Mesodermal cell (in vitro differentiated cells): Measurements from ENCODE around the gene DGKB.
"Not testable (repeated sequence)": the region's sequence is repeated elsewhere in the genome, so short reads cannot be mapped to it uniquely, and the experiment has no call there.

ENCODE experiments used
- H3K27ac ChIP-seq: 2 replicates; pipeline ENCODE4 v1.7.0; 2013; ENCODE audit warnings: mild to moderate bottlenecking, low read depth, low read length, moderate library complexity; ENCODE audit not compliant: severe bottlenecking
- H3K36me3 ChIP-seq: 2 replicates; pipeline ENCODE4 v1.7.1; 2013; ENCODE audit warnings: mild to moderate bottlenecking, low read length, moderate library complexity; ENCODE audit not compliant: control insufficient read depth, insufficient read depth
- H3K4me1 ChIP-seq: one replicate; pipeline ENCODE4 v1.7.1; 2013; ENCODE audit warnings: mild to moderate bottlenecking, low read length; ENCODE audit not compliant: insufficient read depth, control insufficient read depth, poor library complexity, severe bottlenecking
- H3K4me3 ChIP-seq: 2 replicates; pipeline ENCODE4 v1.7.0; 2013; ENCODE audit warnings: low read length, control low read depth, mild to moderate bottlenecking; ENCODE audit not compliant: insufficient read depth, poor library complexity, severe bottlenecking; ENCODE audit errors: extremely low read depth
- H3K9me3 ChIP-seq: 2 replicates; pipeline ENCODE4 v1.7.1; 2013; ENCODE audit warnings: mild to moderate bottlenecking, low read length, moderate library complexity; ENCODE audit not compliant: control insufficient read depth
- WGBS, 2 experiments: methylation state at CpG; one replicate each; pipeline ENCODE4 v1.1.5; 2013; ENCODE audit warnings: missing lambda C conversion rate in 2 of 2; ENCODE audit not compliant: insufficient coverage in 2 of 2; 5-methylcytosine and 5-hydroxymethylcytosine counted together

DGKB gene

DNA sequence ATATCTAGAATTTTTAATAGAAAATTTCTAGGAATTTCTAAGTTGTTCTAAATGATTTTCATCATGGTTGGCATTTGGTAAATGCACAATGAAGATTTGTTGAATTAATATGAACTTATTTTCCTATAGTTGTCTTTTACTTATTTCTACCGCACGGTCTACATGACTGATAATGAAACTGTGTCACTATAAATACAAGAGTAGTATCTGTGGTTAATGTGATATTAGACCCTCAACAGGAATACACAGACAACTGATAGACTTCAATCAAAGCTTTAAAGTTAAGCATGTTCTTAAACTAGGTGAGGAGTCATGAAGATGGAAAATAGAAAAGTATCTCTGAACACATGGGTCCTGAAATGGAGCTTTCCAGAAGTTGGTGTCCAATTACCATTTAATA lies 615.2 kb downstream of the DGKB start:
- Histone ChIP-seq H3K4me3 (no peak overlapping the region), H3K9me3 (no peaks in the 10 kb centered on the region), H3K27ac (no peak overlapping the region), H3K4me1 (no peaks in the 10 kb centered on the region), H3K36me3 (no peaks in the 10 kb centered on the region)
- WGBS, 2 experiments: no CpG with 5 or more reads among the region's 2 CpGs

- H3K4me1 ChIP-seq: no peaks in the 10 kb centered on the region
- no peaks in the 10 kb centered on the region for H3K36me3 ChIP-seq
- H3K27ac ChIP-seq: no peak overlapping the region
- 80 to 100% methylated on average over 2 to 3 of the region's 4 CpGs for WGBS, 2 experiments
- no peak overlapping the region for H3K4me3 ChIP-seq
- no peaks in the 10 kb centered on the region for H3K9me3 ChIP-seq
Observed at GRCh38 chr7:14286036-14286435, 616.5 kb downstream of the DGKB start.

GRCh38 chr7:14279065-14279871 lies 623.3 kb downstream of the DGKB start:
- H3K4me3 ChIP-seq: not testable (repeated sequence)
- WGBS, 2 experiments: 54 to 61% methylated on average over 6 to 16 of the region's 21 CpGs

DNA sequence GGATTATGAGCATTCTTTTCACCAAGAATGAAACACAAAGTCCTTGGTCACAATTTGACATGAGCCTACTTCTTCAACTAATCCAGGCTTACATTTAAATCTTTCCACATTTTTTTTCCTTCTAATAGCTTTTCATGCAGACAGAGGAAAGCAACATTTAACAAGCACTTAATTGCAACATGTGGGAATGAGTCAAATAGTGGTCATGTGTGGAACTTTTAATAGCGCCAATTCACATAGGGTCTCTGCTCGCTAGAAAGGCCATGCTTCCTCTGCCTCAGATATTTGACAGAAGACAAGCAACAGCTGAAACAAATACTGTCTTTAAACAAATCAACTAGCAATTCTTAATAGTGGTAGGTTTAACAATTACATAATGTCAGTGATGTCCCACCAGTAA lies 627.2 kb downstream of the DGKB start:
- Histone ChIP-seq H3K36me3 (no peaks in the 10 kb centered on the region), H3K4me3 (no peak overlapping the region), H3K9me3 (no peaks in the 10 kb centered on the region), H3K27ac (no peak overlapping the region), H3K4me1 (peaks cover under 1% of the 10 kb centered on the region)
- WGBS, 2 experiments: no CpG with 5 or more reads among the region's 2 CpGs

More at GRCh38 chr7:14279065-14279871, 623.3 kb downstream of the DGKB start:
- H3K36me3 ChIP-seq, H3K4me1 ChIP-seq, H3K27ac ChIP-seq, H3K9me3 ChIP-seq: not testable (repeated sequence)

- Histone ChIP-seq H3K9me3 (no peaks in the 10 kb centered on the region), H3K27ac (no peak overlapping the region), H3K4me3 (no peak overlapping the region), H3K4me1 (peaks cover 4% of the 10 kb centered on the region), H3K36me3 (no peaks in the 10 kb centered on the region)
- 80 to 100% methylated on average over 1 of the region's 3 CpGs for WGBS, 2 experiments
Observed at GRCh38 chr7:14271441-14271840, 631.1 kb downstream of the DGKB start.

DNA sequence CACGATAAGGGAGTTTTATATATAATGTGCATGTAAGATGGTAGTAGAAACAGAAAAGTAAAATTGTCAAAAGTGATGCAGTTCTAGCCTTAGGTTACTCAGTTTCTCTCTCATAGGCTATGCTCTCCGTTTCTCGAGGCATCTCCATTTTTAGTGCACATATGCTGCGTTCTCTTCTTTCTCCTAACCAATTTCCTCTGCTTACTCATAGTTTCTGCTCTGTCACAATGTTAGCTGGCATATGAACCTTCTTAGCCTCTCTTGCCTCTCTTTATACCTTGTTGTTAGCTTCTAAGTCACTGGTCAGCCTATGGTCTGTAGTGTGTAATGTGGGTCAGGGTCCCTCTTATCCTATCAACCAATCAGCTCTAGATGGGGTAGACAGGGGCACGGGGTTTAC lies 632.5 kb downstream of the DGKB start:
- no peaks in the 10 kb centered on the region for H3K36me3 ChIP-seq
- peaks cover 4% of the 10 kb centered on the region for H3K4me1 ChIP-seq
- no peaks in the 10 kb centered on the region for H3K9me3 ChIP-seq
- H3K4me3 ChIP-seq: no peak overlapping the region
- no peak overlapping the region for H3K27ac ChIP-seq
- 91 to 96% methylated on average over 3 to 4 of the region's 5 CpGs for WGBS, 2 experiments

DNA sequence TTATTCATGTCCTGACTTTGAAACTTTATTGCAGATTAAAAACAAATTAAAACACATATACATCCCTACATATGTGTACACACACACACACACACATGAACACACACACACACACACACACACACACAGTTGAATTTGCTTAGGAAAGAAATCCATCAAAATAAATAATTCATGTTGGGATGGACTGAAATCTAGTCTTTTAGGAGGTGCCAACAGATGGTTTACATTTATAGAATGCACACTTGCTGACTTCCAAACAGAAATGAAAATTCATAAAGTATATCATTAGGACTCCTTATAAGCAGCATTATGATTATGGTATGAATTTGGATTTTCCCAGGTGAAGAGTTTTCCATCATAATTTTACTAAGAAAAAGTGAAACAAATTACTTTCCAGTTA lies 642.5 kb downstream of the DGKB start:
- H3K4me3 ChIP-seq: no peak overlapping the region
- no peak overlapping the region for H3K27ac ChIP-seq
- no peaks in the 10 kb centered on the region for H3K36me3 ChIP-seq
- H3K4me1 ChIP-seq: no peaks in the 10 kb centered on the region
- H3K9me3 ChIP-seq: no peaks in the 10 kb centered on the region

DNA sequence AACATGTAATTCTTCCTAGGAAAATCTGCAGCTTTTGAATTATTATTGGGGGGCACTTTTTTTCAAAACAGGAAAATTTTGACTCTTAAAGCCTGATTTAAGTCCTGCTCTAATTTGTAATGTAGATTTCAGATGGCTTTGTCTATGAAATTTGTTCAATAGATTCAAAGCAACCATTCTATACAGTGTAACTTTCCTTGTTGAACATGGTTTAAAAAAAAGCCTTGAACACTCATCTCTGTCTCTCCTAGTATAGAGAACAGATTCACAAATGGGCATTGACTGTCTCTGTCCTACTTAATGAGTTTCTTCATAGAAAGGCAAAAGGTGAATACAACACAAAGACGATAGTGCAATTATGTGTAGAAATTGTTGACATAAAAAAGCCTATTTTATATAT lies 643.7 kb downstream of the DGKB start:
- Histone ChIP-seq H3K27ac (no peak overlapping the region), H3K4me1 (no peaks in the 10 kb centered on the region), H3K4me3 (no peak overlapping the region), H3K36me3 (no peaks in the 10 kb centered on the region), H3K9me3 (no peaks in the 10 kb centered on the region)
- WGBS, 2 experiments: no CpG with 5 or more reads among the region's 1 CpG

DNA sequence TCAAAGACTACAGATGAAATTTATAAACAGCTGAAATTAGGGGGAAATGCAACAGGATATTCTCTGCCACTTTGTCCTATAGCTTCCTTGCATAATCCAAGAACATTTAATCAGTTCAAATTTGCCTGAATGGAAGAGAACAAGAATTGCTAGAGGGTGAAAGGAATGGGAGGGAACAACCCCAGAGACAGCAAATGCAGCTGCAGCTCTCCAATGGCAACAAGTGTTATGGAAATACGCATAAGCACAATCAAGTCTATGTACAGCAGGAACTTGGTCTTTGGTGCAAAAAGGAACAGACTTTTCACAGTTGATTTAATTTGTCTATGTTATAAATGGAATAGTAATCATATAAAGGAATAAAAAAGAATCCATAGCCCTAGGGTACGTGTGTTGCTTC lies 644.1 kb downstream of the DGKB start:
- no peak overlapping the region for H3K27ac ChIP-seq
- H3K9me3 ChIP-seq: no peaks in the 10 kb centered on the region
- H3K36me3 ChIP-seq: no peaks in the 10 kb centered on the region
- 100% methylated on average over 1 to 2 of the region's 2 CpGs for WGBS, 2 experiments
- H3K4me3 ChIP-seq: no peak overlapping the region
- no peaks in the 10 kb centered on the region for H3K4me1 ChIP-seq

GRCh38 chr7:14252458-14252857 lies 650.1 kb downstream of the DGKB start:
- H3K27ac ChIP-seq: no peak overlapping the region
- 85 to 100% methylated on average over 2 of the region's 3 CpGs for WGBS, 2 experiments
- H3K36me3 ChIP-seq: no peaks in the 10 kb centered on the region

DNA sequence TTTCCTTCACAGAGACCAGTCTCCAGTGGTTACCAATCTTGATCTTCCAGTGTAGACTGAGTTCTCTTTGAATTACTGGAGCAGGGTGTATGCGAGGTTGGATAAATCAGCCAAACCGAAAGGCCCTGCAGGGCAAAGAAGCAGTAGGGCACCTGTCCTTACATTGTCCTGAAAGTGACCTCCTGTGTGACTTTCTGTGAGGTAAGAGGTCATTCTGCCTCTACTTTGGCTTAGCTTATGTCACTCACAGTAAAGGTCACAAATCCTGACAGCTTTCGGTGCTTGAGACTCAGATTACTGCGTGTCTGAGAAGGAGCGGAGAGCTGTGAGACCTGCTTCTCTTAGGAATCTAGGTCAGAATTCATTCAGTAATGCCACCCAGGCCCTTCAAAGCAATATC lies 660.4 kb downstream of the DGKB start:
- H3K4me1 ChIP-seq: no peaks in the 10 kb centered on the region
- H3K36me3 ChIP-seq: no peaks in the 10 kb centered on the region
- no peaks in the 10 kb centered on the region for H3K9me3 ChIP-seq
- no peak overlapping the region for H3K4me3 ChIP-seq
- H3K27ac ChIP-seq: no peak overlapping the region
- 85 to 96% methylated on average over 3 to 5 of the region's 5 CpGs for WGBS, 2 experiments

More at GRCh38 chr7:14252458-14252857, 650.1 kb downstream of the DGKB start:
- H3K4me3 ChIP-seq: no peak overlapping the region
- no peaks in the 10 kb centered on the region for H3K9me3 ChIP-seq
- no peaks in the 10 kb centered on the region for H3K4me1 ChIP-seq
